Cardiac fibroblast (primary cell): Measurements from ENCODE around the gene ATRNL1.
"Not testable (repeated sequence)": the region's sequence is repeated elsewhere in the genome, so short reads cannot be mapped to it uniquely, and the experiment has no call there.

Source experiments
- DNase-seq, 2 donors: peaks; one replicate each; pipeline versions ENCODE4 v3.0.0 to v3.0.0-alpha.2; 2010; ENCODE audit warnings: low read depth in 2 of 2
- H3K4me3 ChIP-seq, 2 donors: replicated peaks in 1 of 2; 1 replicate in 1 of 2; 2 replicates in 1 of 2; pipeline ENCODE4 v1.5.1; 2011; ENCODE audit warnings: low read depth in 2 of 2, low read length in 2 of 2, mild to moderate bottlenecking in 2 of 2, moderate library complexity in 1 of 2
- TF ChIP-seq, protein P1 (sequence below): IDR thresholded peaks from one replicate; pipeline ENCODE4 v1.5.1; 2011; ENCODE audit warnings: low read depth, mild to moderate bottlenecking, low read length, inconsistent platforms

ATRNL1 gene

DNA sequence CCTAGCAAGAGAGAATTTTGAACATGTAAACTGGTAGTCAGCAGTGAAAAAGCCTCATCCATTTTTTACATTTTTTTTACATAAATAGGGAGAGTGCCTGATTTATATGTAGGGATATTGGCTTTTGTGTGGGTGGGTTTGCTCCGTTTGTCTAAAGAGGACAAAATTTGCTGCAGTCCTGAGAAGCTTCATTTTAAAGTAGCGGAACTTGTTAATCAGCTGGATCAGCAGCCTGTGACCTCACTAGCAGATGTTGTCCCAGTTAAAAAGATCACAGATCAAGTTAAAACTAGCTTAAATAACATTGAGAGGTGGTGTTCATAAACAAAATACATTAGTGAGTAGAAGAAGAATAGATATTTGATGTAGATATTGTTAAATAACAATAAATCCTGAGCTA, 2.6 kb downstream of the ATRNL1 start:
- TF ChIP-seq, protein P1, sequence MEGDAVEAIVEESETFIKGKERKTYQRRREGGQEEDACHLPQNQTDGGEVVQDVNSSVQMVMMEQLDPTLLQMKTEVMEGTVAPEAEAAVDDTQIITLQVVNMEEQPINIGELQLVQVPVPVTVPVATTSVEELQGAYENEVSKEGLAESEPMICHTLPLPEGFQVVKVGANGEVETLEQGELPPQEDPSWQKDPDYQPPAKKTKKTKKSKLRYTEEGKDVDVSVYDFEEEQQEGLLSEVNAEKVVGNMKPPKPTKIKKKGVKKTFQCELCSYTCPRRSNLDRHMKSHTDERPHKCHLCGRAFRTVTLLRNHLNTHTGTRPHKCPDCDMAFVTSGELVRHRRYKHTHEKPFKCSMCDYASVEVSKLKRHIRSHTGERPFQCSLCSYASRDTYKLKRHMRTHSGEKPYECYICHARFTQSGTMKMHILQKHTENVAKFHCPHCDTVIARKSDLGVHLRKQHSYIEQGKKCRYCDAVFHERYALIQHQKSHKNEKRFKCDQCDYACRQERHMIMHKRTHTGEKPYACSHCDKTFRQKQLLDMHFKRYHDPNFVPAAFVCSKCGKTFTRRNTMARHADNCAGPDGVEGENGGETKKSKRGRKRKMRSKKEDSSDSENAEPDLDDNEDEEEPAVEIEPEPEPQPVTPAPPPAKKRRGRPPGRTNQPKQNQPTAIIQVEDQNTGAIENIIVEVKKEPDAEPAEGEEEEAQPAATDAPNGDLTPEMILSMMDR = no peak
- no peak for DNase-seq
- H3K4me3 ChIP-seq = no peak overlapping the region

DNA sequence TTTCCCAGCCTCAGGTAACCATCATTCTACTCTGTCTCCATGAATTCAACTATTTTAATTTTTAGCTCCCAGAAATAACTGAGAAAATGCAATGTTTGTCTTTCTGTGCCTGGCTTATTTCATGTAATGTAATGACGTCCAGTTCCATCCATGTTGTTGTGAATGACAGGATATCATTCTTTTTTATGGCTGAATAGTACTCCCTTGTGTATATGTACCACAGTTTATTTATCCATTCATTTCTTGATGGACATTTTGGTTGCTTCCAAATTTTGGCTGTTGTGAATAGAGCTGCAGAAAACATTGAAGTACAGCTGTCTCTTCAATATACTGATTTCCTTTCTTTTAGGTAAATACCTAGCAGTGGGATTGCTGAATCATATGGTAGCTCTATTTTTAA, 10.5 kb downstream of the ATRNL1 start:
- TF ChIP-seq, protein P1 = no peak
- DNase-seq = no peak
- no peak overlapping the region for H3K4me3 ChIP-seq

DNA sequence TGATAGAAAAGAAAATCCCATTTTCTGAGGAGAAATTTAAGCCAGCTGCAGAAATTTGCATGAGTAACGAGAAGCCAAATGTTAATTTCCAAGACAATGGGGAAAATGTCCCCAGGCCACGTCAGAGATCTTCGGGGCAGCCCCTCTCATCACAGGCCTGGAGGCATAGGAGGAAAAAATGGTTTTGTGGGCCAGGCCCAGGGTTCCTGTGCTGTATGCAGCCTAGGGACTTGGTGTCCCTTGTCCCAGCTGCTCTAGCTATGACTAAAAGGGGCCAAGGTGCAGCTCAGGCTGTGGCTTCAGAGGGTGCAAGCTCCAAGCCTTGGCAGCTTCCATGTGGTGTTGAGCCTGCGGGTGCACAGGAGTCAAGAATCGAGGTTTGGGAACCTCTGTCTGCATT, 12.2 kb downstream of the ATRNL1 start:
- H3K4me3 ChIP-seq, DNase-seq: not testable (repeated sequence)

DNA sequence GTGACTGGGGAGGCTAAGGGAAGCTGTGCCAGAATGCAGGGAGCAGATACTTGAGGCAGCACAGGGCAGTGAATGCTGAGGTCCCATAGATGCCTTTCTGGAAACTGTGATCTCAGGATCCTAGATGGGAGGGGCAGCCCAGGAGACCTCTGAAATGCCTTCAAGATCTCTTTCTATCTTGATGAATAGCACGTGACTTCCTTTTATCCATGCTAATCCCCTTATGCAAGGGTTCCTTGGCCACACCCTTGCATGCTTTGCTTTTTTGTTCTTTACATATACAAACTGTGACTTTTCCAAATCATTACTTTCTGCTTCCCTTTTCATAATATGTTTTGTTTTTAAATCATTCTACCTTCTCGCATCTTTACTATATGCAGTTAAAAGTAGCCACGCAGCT, 14.7 kb downstream of the ATRNL1 start:
- TF ChIP-seq, protein P1 = no peak
- no peak for DNase-seq
- H3K4me3 ChIP-seq = no peak overlapping the region

DNA sequence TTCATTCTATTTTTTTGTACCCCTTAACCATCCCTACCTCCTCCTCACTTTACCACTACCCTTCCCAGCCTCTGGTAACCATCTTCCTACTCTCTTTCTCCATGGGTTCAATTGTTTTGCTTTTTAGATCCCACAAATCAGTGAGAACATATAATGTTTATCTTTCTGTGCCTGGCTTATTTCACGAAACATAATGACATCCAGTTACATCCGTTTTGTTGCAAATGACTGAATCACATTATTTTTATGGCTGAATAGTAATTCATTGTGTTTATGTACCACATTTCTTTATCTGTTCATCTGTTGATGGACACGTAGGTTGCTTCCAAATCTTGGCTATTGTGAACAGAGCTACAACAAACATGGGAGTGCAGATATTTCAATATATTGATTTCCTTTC, 24.1 kb downstream of the ATRNL1 start:
- DNase-seq = no peak
- TF ChIP-seq, protein P1 = no peak
- no peak overlapping the region for H3K4me3 ChIP-seq

DNA sequence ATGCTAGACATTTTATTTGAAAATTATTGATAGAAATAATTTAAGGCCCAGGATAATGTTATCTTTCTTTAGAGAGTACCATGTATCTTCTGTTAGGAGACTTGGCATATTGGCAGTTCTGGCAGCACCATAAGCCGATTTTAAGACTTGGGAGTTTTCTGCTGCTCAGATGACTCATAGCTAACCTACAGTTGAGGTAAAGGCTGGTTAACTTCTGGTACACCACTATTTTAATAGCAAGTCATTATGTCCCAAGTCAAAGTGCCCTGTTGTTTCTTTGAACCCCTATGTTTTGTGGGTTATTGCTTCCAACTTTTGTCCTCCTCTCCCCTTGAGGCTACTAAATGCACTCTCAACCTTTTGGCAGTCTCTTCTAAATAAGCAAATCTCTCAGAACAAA, 25.2 kb downstream of the ATRNL1 start:
- H3K4me3 ChIP-seq = no peak overlapping the region
- DNase-seq = no peak
- TF ChIP-seq, protein P1 = no peak

DNA sequence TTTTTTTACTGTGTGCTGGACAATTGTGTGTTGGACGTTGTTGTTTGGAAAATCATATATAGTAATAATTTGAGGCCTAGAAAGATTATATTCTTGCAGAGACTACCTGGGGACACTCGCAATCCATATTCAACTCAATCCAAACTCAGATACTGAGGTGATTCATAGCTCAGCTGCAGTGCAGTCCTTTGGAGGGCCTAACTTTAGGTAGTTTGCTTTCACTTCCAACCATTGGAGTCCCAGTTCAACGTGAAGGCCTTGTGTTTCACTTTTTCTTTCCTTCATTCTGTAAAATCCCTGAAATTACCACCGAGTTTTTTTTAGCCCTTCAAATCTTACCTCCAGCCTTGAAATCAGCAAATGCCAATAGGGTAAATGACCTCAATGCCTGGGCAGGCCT, 32.3 kb downstream of the ATRNL1 start:
- TF ChIP-seq, protein P1 = no peak
- DNase-seq = no peak
- no peak overlapping the region for H3K4me3 ChIP-seq
